Measurements from ENCODE around the gene C1R. TPM values are rescaled to one million over a fixed set of nuclear protein-coding genes. Genes with fewer than 3 reads are reported as not detected.

The C1R gene
- total RNA-seq, 4 donors from 2014 or later, result 22.8 to 297 (median 140) TPM

GRCh38 chr12:7035463-7035862 lies 56.8 kb downstream of the C1R start:
- no peak overlapping the region for H3K27ac ChIP-seq
- TF ChIP-seq POLR2A (IDR thresholded peaks at IDR 0.05), result no peak
- TF ChIP-seq CTCF (IDR thresholded peaks at IDR 0.05), result no peak
- intact Hi-C loops (cut with DNase I), result no loop called here
- H3K36me3 ChIP-seq, result no peaks in the 10 kb centered on the region
- H3K4me1 ChIP-seq, result peaks cover 0 to 13% (median 4%) of the 10 kb centered on the region in 3 donors
- H3K27me3 ChIP-seq, result no peaks in the 10 kb centered on the region
- WGBS, 2 donors, result 66 to 78% methylated on average over 2 of the region's 2 CpGs
- no peaks in the 10 kb centered on the region for H3K9me3 ChIP-seq
- DNase-seq, result no peak
- H3K4me3 ChIP-seq, result no peak overlapping the region

- intact Hi-C loops (cut with DNase I), result no loop called here
- Histone ChIP-seq H3K9me3 (no peaks in the 10 kb centered on the region), H3K27ac (no peak overlapping the region), H3K4me1 (peaks cover 0 to 8% (median 0%) of the 10 kb centered on the region in 3 donors), H3K4me3 (no peak overlapping the region), H3K27me3 (no peaks in the 10 kb centered on the region), H3K36me3 (no peaks in the 10 kb centered on the region)
- TF ChIP-seq CTCF (IDR thresholded peaks at IDR 0.05) (no peak), POLR2A (IDR thresholded peaks at IDR 0.05) (no peak)
- whole genome bisulfite sequencing, 2 donors, result 79 to 83% methylated on average over 1 of the region's 1 CpG
- no peak for DNase-seq
Observed at GRCh38 chr12:7034464-7034863, 57.8 kb downstream of the C1R start.

GRCh38 chr12:7032990-7033389 lies 59.3 kb downstream of the C1R start:
- no peaks in the 10 kb centered on the region for H3K27me3 ChIP-seq
- no peaks in the 10 kb centered on the region for H3K4me1 ChIP-seq
- no peaks in the 10 kb centered on the region for H3K36me3 ChIP-seq
- TF ChIP-seq POLR2A (IDR thresholded peaks at IDR 0.05) (no peak), CTCF (IDR thresholded peaks at IDR 0.05) (no peak)
- no peaks in the 10 kb centered on the region for H3K9me3 ChIP-seq
- no peak overlapping the region for H3K27ac ChIP-seq
- H3K4me3 ChIP-seq, result no peak overlapping the region
- no peak for DNase-seq
- WGBS, 2 donors, result 100% methylated on average over 1 of the region's 2 CpGs; no CpG with 5 or more reads in 1 of the 2 donors
- intact Hi-C loops (cut with DNase I), result no loop called here

GRCh38 chr12:7031306-7031705 lies 60.9 kb downstream of the C1R start:
- H3K27me3 ChIP-seq, result no peaks in the 10 kb centered on the region
- TF ChIP-seq CTCF (IDR thresholded peaks at IDR 0.05), result no peak
- TF ChIP-seq POLR2A (IDR thresholded peaks at IDR 0.05), result no peak
- no peak overlapping the region for H3K4me3 ChIP-seq
- H3K9me3 ChIP-seq, result no peaks in the 10 kb centered on the region
- intact Hi-C loops (cut with DNase I), result no loop called here
- WGBS, 2 donors, result 70 to 100% methylated on average over 1 to 2 of the region's 6 CpGs
- no peaks in the 10 kb centered on the region for H3K36me3 ChIP-seq
- H3K4me1 ChIP-seq, result no peaks in the 10 kb centered on the region
- no peak overlapping the region for H3K27ac ChIP-seq
- no peak for DNase-seq

Small RNA genes lying within 50 kb of the gene (small RNA-seq; reads per million reads assigned to genes)
- gene AC006512.1 (0 reads per million in 4 donors), gene RNU6-485P (0 reads per million in 4 donors)

Other genes starting within 250 kb of the C1R start
- 10 to 100 TPM in 3 of 4 donors, 1 to 10 TPM in 1; 5.9 to 20.0 (median 12.8) TPM for gene CDCA3, start 241.2 kb downstream of the C1R start, total RNA-seq
- gene USP5, start 240.3 kb downstream of the C1R start, total RNA-seq, result 10 to 100 TPM; 50.6 to 60.0 (median 54.0) TPM
- gene TPI1, start 224.9 kb downstream of the C1R start, total RNA-seq, result 100 to 1,000 TPM; 547 to 938 (median 723) TPM
- gene SPSB2, start 219.1 kb downstream of the C1R start, total RNA-seq, result 10 to 100 TPM in 1 of 4 donors, 1 to 10 TPM in 3; 4.3 to 15.8 (median 7.9) TPM
- 1 to 10 TPM; 2.3 to 5.9 (median 4.8) TPM for gene LRRC23, start 187.6 kb downstream of the C1R start, total RNA-seq
- 1 to 10 TPM; 5.0 to 8.0 (median 5.5) TPM for gene ENO2, start 177.9 kb downstream of the C1R start, total RNA-seq
- gene ATN1, start 164.5 kb downstream of the C1R start, total RNA-seq, result 10 to 100 TPM; 12.2 to 28.8 (median 22.2) TPM
- gene RNU7-1, start 148.6 kb downstream of the C1R start, total RNA-seq, result not detected
- 100 to 1,000 TPM; 110 to 377 (median 156) TPM for gene C12orf57, start 148.4 kb downstream of the C1R start, total RNA-seq
- 10 to 100 TPM; 11.0 to 29.7 (median 21.5) TPM for gene PTPN6, start 141.1 kb downstream of the C1R start, total RNA-seq
- gene PHB2, start 121.8 kb downstream of the C1R start, total RNA-seq, result 100 to 1,000 TPM; 127 to 259 (median 241) TPM
- 10 to 100 TPM; 16.1 to 39.5 (median 36.2) TPM for gene EMG1, start 121.5 kb downstream of the C1R start, total RNA-seq
- 10 to 100 TPM; 27.5 to 46.3 (median 32.7) TPM for gene LPCAT3, start 74.0 kb downstream of the C1R start, total RNA-seq
- 100 to 1,000 TPM in 2 of 4 donors, 10 to 100 TPM in 2; 25.2 to 375 (median 110) TPM for gene C1S, start 31.7 kb downstream of the C1R start, total RNA-seq
- 10 to 100 TPM; 13.0 to 53.2 (median 25.8) TPM for gene C1RL, start 16.8 kb upstream of the C1R start, total RNA-seq
- gene RBP5, start 36.4 kb upstream of the C1R start, total RNA-seq, result 1 to 10 TPM in 1 of 4 donors, under 1 TPM in 1, not detected in 2; 0.53 to 1.3 TPM
- 10 to 100 TPM in 2 of 4 donors, 1 to 10 TPM in 2; 4.8 to 12.4 (median 9.5) TPM for gene CLSTN3, start 37.9 kb upstream of the C1R start, total RNA-seq
- 10 to 100 TPM; 15.5 to 38.1 (median 19.9) TPM for gene PEX5, start 97.2 kb upstream of the C1R start, total RNA-seq
- gene ACSM4, start 211.6 kb upstream of the C1R start, total RNA-seq, result not detected